Measurements from ENCODE around the gene WDR44.
"Not testable (repeated sequence)": the region's sequence is repeated elsewhere in the genome, so short reads cannot be mapped to it uniquely, and the experiment has no call there.

Gene WDR44

DNA sequence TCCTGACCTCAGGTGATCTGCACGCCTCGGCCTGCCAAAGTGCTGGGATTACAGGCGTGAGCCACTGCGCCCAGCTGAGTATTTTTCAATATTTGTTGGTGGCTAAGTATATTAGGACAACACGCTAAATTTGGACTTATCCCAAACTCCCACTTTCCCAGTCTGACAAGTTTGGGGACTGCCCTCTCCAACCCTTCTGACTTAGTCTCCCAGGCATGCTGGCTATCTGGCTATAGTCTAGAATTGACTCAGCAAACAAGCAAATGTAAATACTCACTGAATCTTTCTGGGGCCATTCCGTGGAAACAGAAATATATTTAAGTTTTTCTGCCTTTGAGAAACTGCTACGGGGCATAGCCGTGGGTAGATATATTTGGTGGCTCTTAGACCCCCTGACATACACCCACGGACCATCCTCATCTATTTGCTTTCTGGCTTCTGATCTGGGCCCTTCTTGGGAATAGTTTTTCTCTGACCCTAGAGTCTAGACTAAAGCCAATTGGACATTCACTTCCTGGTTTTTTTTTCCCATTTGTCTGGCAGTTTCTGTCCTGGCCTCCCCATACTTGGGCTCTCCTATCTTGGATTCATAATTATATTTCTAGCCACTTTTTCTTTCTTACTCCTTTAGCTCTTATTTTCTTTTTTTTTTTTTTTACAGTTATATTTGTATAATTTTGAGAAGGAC is 138.5 kb downstream of the WDR44 start:
- CTCF ChIA-PET = interaction anchor here (0.7 to 0.8 kb wide), 2 partner anchors 25 to 69 kb away, joined by 3 to 4 read pairs; no protein-coding TSS in a partner anchor
- no peak for DNase-seq (ENCODE audit: low spot score)
- no peak overlapping the region for H3K27ac ChIP-seq
- POLR2A ChIA-PET (ENCODE audit: low non-redundant PET) = no interaction called here
- TF ChIP-seq, protein P1, sequence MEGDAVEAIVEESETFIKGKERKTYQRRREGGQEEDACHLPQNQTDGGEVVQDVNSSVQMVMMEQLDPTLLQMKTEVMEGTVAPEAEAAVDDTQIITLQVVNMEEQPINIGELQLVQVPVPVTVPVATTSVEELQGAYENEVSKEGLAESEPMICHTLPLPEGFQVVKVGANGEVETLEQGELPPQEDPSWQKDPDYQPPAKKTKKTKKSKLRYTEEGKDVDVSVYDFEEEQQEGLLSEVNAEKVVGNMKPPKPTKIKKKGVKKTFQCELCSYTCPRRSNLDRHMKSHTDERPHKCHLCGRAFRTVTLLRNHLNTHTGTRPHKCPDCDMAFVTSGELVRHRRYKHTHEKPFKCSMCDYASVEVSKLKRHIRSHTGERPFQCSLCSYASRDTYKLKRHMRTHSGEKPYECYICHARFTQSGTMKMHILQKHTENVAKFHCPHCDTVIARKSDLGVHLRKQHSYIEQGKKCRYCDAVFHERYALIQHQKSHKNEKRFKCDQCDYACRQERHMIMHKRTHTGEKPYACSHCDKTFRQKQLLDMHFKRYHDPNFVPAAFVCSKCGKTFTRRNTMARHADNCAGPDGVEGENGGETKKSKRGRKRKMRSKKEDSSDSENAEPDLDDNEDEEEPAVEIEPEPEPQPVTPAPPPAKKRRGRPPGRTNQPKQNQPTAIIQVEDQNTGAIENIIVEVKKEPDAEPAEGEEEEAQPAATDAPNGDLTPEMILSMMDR (conservative IDR thresholded peaks at IDR 0.05; ENCODE audit: low read depth) = no peak

DNA sequence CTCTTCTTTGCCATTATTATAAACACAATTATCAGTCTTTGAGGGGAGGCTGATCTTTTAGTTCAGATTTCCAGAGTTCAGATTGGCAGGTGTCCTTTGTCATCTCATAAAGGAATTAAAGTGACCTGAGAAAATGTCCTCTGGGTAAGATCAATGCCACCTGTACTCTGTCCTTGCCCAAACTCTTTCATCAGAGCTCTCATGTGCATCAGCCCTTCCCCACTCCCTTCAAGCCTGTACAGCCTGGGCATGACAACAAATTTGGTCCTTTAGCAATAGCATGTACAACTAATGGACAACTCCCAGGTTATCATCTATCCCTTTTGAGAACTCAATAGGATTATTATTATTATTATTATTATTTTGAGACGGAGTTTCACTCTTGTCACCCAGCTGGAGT is 140.8 kb downstream of the WDR44 start:
- CTCF ChIA-PET; DNase-seq (ENCODE audit: low spot score); H3K27ac ChIP-seq; POLR2A ChIA-PET (ENCODE audit: low non-redundant PET): not testable (repeated sequence)

DNA sequence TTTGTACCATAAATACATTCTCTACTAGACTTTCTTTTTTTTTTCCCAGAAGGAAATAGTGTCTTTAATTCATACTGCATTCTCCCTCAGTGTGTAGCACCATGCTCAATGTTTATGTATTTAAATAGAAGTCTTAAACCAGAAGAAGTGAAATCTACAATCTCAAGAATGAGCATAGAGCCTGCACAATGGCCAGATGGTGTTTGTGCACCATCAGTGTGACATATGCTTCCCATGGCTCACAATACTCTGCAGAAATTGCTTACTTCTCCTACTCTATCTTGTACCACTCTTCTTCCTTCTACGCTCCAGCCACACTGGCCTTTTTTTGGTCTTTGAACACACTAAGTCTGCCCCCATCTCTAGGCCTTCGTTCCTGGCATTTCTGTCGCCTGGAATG is 147.1 kb downstream of the WDR44 start:
- no peak for DNase-seq (ENCODE audit: low spot score)
- ChIA-PET POLR2A (ENCODE audit: low non-redundant PET) (no interaction called here), CTCF (no interaction called here)
- H3K27ac ChIP-seq = no peak overlapping the region
- TF ChIP-seq, protein P1 (conservative IDR thresholded peaks at IDR 0.05; ENCODE audit: low read depth) = no peak

DNA sequence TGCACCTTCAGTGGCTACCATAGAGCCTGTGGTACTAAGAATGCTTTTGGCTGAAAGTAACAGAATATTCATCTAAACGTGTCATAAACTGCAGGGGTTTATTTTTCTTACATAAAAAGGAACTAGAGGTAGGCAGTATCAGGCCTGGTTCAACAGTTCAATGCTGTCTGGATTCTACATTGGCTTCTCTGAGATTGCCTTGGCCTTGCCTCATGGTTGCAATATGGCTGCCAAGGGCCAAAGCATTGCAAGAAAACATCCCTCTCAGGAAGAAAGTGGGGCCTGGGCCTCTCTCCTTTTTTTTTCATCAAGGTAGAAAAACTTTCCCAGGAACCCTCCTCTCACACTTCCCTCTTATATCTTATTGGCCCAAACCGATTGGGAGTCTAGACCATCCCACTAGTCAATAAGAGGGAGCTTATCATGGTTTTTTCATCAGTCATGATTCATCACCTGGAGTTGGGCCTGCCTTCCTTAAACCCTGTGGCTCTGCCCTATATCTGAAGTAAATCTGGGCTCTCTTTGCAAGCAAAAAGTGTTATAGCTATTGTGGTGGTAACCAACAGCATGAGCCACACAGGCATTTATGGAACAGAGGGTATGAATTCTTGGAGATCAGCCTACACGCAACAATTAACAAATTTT is 147.9 kb downstream of the WDR44 start:
- CTCF ChIA-PET = no interaction called here
- H3K27ac ChIP-seq = no peak overlapping the region
- POLR2A ChIA-PET (ENCODE audit: low non-redundant PET) = no interaction called here
- DNase-seq (ENCODE audit: low spot score) = no peak
- TF ChIP-seq, protein P1 (conservative IDR thresholded peaks at IDR 0.05; ENCODE audit: low read depth) = no peak

DNA sequence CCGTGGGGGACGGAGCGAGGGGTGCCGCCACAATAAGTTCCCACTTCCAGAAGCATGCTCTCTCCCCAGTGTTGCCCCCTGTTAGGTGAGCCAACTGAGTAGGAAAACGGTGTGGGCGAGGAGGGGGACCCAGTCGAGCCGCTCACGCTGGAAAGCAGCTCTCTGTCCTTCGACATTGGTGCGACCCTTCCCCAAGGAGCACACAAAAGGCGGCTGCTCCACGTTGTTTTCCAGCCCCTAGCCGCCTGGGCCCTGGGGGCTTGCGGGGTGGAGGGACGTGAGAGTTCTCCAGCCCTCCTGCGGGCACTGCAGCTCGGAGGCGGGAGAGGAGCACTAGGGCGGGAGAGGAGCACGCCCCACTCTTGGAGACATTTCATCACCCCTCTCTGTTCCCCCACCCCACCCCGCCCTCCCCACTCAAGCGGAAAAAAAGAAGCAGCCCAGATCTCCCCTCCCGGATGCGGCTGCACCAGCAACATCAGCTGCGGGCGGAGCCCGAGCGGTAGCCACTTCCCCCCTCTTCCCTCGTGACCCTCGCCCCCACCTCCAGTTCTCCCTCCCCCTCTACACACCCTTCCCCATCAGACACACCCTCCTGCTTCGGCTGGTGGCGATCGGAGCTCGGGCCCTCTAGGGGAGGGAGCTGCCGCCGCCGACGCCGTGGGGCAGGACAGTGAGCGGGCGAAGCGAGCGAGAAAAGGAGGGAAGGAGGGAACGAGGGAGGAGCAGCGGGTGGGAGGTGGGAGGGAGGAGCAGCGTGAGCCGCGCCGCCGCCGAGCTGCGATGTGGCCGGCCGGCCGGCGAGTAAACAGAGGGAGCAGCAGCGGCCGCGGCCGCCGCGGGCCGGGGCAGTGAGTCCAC is 149.4 kb downstream of the WDR44 start, which contains the start of gene DOCK11:
Gene DOCK11 (plus strand): TSS at position 755 of the 861 bp plus-strand sequence. CDS start 157 bp downstream, outside the sequence.
- TF ChIP-seq, protein P1 (conservative IDR thresholded peaks at IDR 0.05; ENCODE audit: low read depth) = no peak
- CTCF ChIA-PET = interaction anchor here (0.6 to 1.2 kb wide), 3 partner anchors 36 to 221 kb away, joined by 3 to 5 read pairs (median 4); no protein-coding TSS in a partner anchor
- H3K27ac ChIP-seq = peak within 1 kb of the TSS; percentile 83
- peak; percentile 48 for DNase-seq (ENCODE audit: low spot score)
- POLR2A ChIA-PET (ENCODE audit: low non-redundant PET) = no interaction called here

DNA sequence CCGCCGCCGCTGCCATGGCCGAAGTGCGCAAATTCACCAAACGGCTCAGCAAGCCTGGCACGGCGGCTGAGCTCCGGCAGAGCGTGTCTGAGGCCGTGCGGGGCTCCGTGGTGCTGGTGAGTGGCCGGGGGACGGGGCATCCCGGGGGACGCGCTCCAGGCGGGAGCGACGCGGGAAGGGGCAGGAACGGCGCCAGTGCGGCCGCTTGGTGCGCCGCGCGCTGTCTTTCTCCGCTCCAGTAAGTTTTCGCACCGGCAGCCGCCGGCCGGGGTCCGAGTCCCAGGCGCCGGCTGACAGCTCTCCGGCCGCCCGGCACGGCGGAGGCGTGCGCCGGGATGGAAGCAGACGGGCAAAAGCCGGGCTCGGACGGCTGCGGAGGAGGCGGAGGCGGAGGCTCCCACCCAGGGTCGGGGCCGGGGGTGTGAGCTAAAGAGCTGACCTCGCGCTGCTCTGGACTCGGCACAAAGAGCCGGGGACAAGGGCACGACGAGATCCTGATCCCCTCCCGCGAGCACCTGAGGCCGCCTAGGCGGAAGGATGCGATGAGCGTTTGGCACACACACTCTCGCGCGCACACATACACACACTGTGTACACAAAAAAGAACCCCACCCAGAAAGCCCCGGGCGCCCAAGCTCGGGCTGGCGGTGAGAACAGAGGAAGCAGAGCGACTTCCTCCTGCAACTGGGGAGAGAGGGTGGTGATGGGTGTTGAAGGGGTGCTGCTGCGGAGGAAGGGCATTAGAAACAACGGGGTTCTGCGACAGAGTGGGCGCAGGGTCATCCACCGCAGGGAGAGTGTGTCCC is 150.3 kb downstream of the WDR44 start:
- ChIA-PET CTCF (interaction anchor here (0.6 to 1.2 kb wide), 2 partner anchors 36 to 88 kb away, joined by 3 to 5 read pairs; no protein-coding TSS in a partner anchor), POLR2A (ENCODE audit: low non-redundant PET) (no interaction called here)
- peak; percentile 2 for DNase-seq (ENCODE audit: low spot score)
- TF ChIP-seq, protein P1 (conservative IDR thresholded peaks at IDR 0.05; ENCODE audit: low read depth) = no peak
- peak overlapping the region; percentile 83 for H3K27ac ChIP-seq

All from RWPE1 (cell line).